B cell (primary cell): ENCODE measurements around the gene CCDC74B. TPM values are rescaled to one million over a fixed set of nuclear protein-coding genes. Genes with fewer than 3 reads are reported as not detected.
"Not testable (repeated sequence)": the region's sequence is repeated elsewhere in the genome, so short reads cannot be mapped to it uniquely, and the experiment has no call there.

Source experiments
- ATAC-seq: fragments of 200-7000 bp; cut with Tn5 transposase; one replicate; pipeline ENCODE4 v1.10.0; 2021; ENCODE audit warnings: low read depth, mild to moderate bottlenecking, moderate number of reproducible peaks, moderate library complexity
- CTCF ChIA-PET: fragments of 350-600 bp; sonication (Branson Sonifier 250); formaldehyde crosslinking; loops from one replicate; lab custom pipeline; 2021; ENCODE audit warnings: antibody characterized with exemption, inconsistent platforms; lab: Charles Lee
- POLR2A ChIA-PET: fragments of 350-600 bp; sonication (Branson Sonifier 250); formaldehyde crosslinking; loops from one replicate; lab custom pipeline; 2021; ENCODE audit warnings: antibody characterized with exemption; lab: Charles Lee
- DNase-seq: peaks from one replicate; pipeline ENCODE4 v3.0.0; 2013
- H2AFZ ChIP-seq: 2 replicates; pipeline ENCODE4 v1.6.1; 2012; ENCODE audit warnings: mild to moderate bottlenecking, low read depth, low read length; ENCODE audit not compliant: insufficient read depth, poor library complexity, severe bottlenecking
- H3K27ac ChIP-seq, 2 donors: 1 replicate in 1 of 2; 2 replicates in 1 of 2; pipeline ENCODE4 v1.5.1; 2012 to 2013; ENCODE audit warnings: low read length in 2 of 2, mild to moderate bottlenecking in 2 of 2, moderate library complexity in 1 of 2
- H3K27me3 ChIP-seq, 4 experiments: fragments of 200-600 bp in 1 of 4; sonication (generic) in 1 of 4; replicated peaks in 1 of 4; 1 replicate in 2 of 4; 2 replicates in 2 of 4; pipeline versions ENCODE4 v1.6.1 to v1.7.0; 2013 to 2016; ENCODE audit warnings: low read length in 3 of 4, mild to moderate bottlenecking in 2 of 4, mixed read lengths in 1 of 4, moderate library complexity in 1 of 4; ENCODE audit not compliant: insufficient read depth in 4 of 4, control insufficient read depth in 3 of 4; ENCODE audit errors: control extremely low read depth in 1 of 4
- H3K36me3 ChIP-seq, 2 experiments: replicated peaks in 1 of 2; 1 replicate in 1 of 2; 2 replicates in 1 of 2; pipeline versions ENCODE4 v1.6.1 to v1.7.1; 2013; ENCODE audit warnings: low read length in 1 of 2; ENCODE audit not compliant: insufficient read depth in 2 of 2, control insufficient read depth in 1 of 2; ENCODE audit errors: control extremely low read depth in 1 of 2, extremely low read depth in 1 of 2
- H3K4me1 ChIP-seq, 2 donors: fragments of 200-600 bp in 1 of 2; sonication (generic) in 1 of 2; 1 replicate in 1 of 2; 2 replicates in 1 of 2; pipeline versions ENCODE4 v1.5.1 to v1.6.1; 2013 to 2017; ENCODE audit warnings: low read length in 2 of 2; ENCODE audit not compliant: control insufficient read depth in 2 of 2, insufficient read depth in 2 of 2
- H3K4me2 ChIP-seq: replicated peaks from 2 replicates; pipeline ENCODE3; 2012; ENCODE audit warnings: mild to moderate bottlenecking, low read depth, low read length; ENCODE audit not compliant: poor library complexity, severe bottlenecking
- H3K4me3 ChIP-seq, 5 experiments: fragments of 200-600 bp in 1 of 5; sonication (generic) in 1 of 5; 1 replicate in 3 of 5; 2 replicates in 2 of 5; pipeline versions ENCODE4 v1.5.1 to v1.7.0; 2011 to 2016; ENCODE audit warnings: low read length in 4 of 5, mild to moderate bottlenecking in 4 of 5, low read depth in 2 of 5, control low read depth in 1 of 5, moderate library complexity in 1 of 5; ENCODE audit not compliant: insufficient read depth in 1 of 5; ENCODE audit errors: control extremely low read depth in 1 of 5, extremely low read depth in 1 of 5
- H3K79me2 ChIP-seq: fragments of 200-600 bp; sonication (generic); one replicate; pipeline ENCODE4 v1.6.0; 2016; ENCODE audit warnings: low read length; ENCODE audit not compliant: control insufficient read depth, insufficient read depth
- H3K9ac ChIP-seq: fragments of 200-600 bp; sonication (generic); 2 replicates; pipeline ENCODE4 v1.6.1; 2017; ENCODE audit warnings: mild to moderate bottlenecking, low read length, moderate library complexity
- H3K9me3 ChIP-seq, 3 donors: one replicate each; pipeline versions ENCODE4 v1.6.1 to v1.7.1; 2013; ENCODE audit warnings: low read length in 2 of 3; ENCODE audit not compliant: control insufficient read depth in 2 of 3, insufficient read depth in 1 of 3; ENCODE audit errors: control extremely low read depth in 1 of 3
- H4K20me1 ChIP-seq: 2 replicates; pipeline ENCODE4 v1.6.0; 2012; ENCODE audit warnings: mild to moderate bottlenecking, low read length; ENCODE audit not compliant: insufficient read depth, control insufficient read depth, poor library complexity, severe bottlenecking
- H3K27ac Mint-ChIP-seq: one replicate; pipeline ENCODE4 v1.8.0; 2021; ENCODE audit warnings: mixed read lengths
- H3K27me3 Mint-ChIP-seq: one replicate; pipeline ENCODE4 v1.8.0; 2021; ENCODE audit warnings: mixed read lengths
- H3K4me1 Mint-ChIP-seq: one replicate; pipeline ENCODE4 v1.8.0; 2021; ENCODE audit warnings: mixed read lengths
- H3K4me3 Mint-ChIP-seq: one replicate; pipeline ENCODE4 v1.8.0; 2021; ENCODE audit warnings: mixed read lengths
- H3K9me3 Mint-ChIP-seq: one replicate; pipeline ENCODE4 v1.8.0; 2022; ENCODE audit warnings: mixed read lengths; ENCODE audit not compliant: insufficient read depth
- WGBS: methylation state at CpG from one replicate; pipeline ENCODE4 v1.1.5; 2013; ENCODE audit warnings: missing lambda C conversion rate; ENCODE audit not compliant: insufficient coverage; 5-methylcytosine and 5-hydroxymethylcytosine counted together
- intact Hi-C: fragments of 100-400 bp; cut with micrococcal nuclease; formaldehyde crosslinking; loops from one replicate; pipeline ENCODE4 v1.10.0; 2022
- polyA plus RNA-seq: library from polyadenylated mRNA; depleted of rRNA; stranded (reverse); fragments of >200 nt; gene quantifications from 2 replicates; pipeline ENCODE4 v1.2.3, GENCODE V29; 2012
- total RNA-seq, 2 donors: library from RNA; stranded (reverse); fragments of 120-200 nt in 1 of 2; gene quantifications; 1 replicate in 1 of 2; 2 replicates in 1 of 2; pipeline versions ENCODE4 v1.2.3 to v1.2.4, GENCODE V29; 2013 to 2022

The CCDC74B gene
- total and polyA plus RNA-seq, 2 donors (not counting 1 experiment from before 2014, with no cell fraction given) = 1.1 to 1.4 TPM

GRCh38 chr2:130137118-130137517, 7.8 kb downstream of the CCDC74B start:
- H2AFZ ChIP-seq, H3K9me3 Mint-ChIP-seq, H3K4me3 ChIP-seq, ATAC-seq, H3K9me3 ChIP-seq, H3K4me2 ChIP-seq, intact Hi-C loops, H3K4me3 Mint-ChIP-seq, H3K79me2 ChIP-seq, H3K27ac ChIP-seq, H3K27me3 Mint-ChIP-seq, H3K4me1 ChIP-seq, H4K20me1 ChIP-seq, H3K9ac ChIP-seq, H3K36me3 ChIP-seq, CTCF ChIA-PET, H3K27ac Mint-ChIP-seq, DNase-seq, H3K4me1 Mint-ChIP-seq, H3K27me3 ChIP-seq, POLR2A ChIA-PET: not testable (repeated sequence)
- WGBS = 73% methylated on average over 3 of the region's 5 CpGs

- ATAC-seq, intact Hi-C loops, H3K79me2 ChIP-seq, H2AFZ ChIP-seq, H3K4me3 ChIP-seq, CTCF ChIA-PET, H3K4me2 ChIP-seq, H3K9me3 ChIP-seq, H3K27me3 ChIP-seq, DNase-seq, H3K27ac ChIP-seq, POLR2A ChIA-PET, H4K20me1 ChIP-seq, H3K27ac Mint-ChIP-seq, H3K4me3 Mint-ChIP-seq, H3K9ac ChIP-seq, H3K9me3 Mint-ChIP-seq, H3K4me1 Mint-ChIP-seq, H3K4me1 ChIP-seq, H3K27me3 Mint-ChIP-seq, H3K36me3 ChIP-seq: not testable (repeated sequence)
- 96% methylated on average over 4 of the region's 10 CpGs for WGBS
Measured at GRCh38 chr2:130136546-130136945, 8.4 kb downstream of the CCDC74B start.
